Osteoblast (primary cell): Measurements from ENCODE around the gene CRAMP1. TPM values are rescaled to one million over a fixed set of nuclear protein-coding genes. Genes with fewer than 3 reads are reported as not detected.
A peak's percentile ranks its signal among the peaks of the same experiment; 100 is the strongest.

Experiments
- DNase-seq: peaks from one replicate; pipeline ENCODE4 v3.0.0; 2011; ENCODE audit warnings: low spot score, mixed read lengths; ENCODE audit not compliant: insufficient read length; ENCODE audit errors: missing footprints
- H2AFZ ChIP-seq: 2 replicates; pipeline ENCODE4 v1.6.0; 2011; ENCODE audit warnings: mild to moderate bottlenecking, low read length
- H3K27ac ChIP-seq: 2 replicates; pipeline ENCODE4 v1.5.1; 2011; ENCODE audit warnings: mild to moderate bottlenecking, low read depth, low read length, moderate library complexity
- H3K27me3 ChIP-seq: 2 replicates; pipeline ENCODE4 v1.6.0; 2012; ENCODE audit warnings: mild to moderate bottlenecking, control low read depth, inconsistent platforms, low read length, moderate library complexity; ENCODE audit not compliant: insufficient read depth
- H3K36me3 ChIP-seq: 2 replicates; pipeline ENCODE4 v1.5.1; 2011; ENCODE audit warnings: mild to moderate bottlenecking, low read length, control low read depth, moderate library complexity; ENCODE audit not compliant: insufficient read depth
- H3K4me1 ChIP-seq: 2 replicates; pipeline ENCODE4 v1.5.1; 2011; ENCODE audit warnings: mild to moderate bottlenecking, low read length, control low read depth, moderate library complexity; ENCODE audit not compliant: insufficient read depth
- H3K4me2 ChIP-seq: 2 replicates; pipeline ENCODE4 v1.6.0; 2011; ENCODE audit warnings: mild to moderate bottlenecking, low read length; ENCODE audit not compliant: insufficient read depth
- H3K4me3 ChIP-seq: fragments of 200-600 bp; sonication (generic); 3 replicates; pipeline ENCODE4 v1.5.1; 2012; ENCODE audit warnings: mild to moderate bottlenecking, low read length, inconsistent platforms; ENCODE audit not compliant: insufficient read depth
- H3K79me2 ChIP-seq: 2 replicates; pipeline ENCODE4 v1.6.0; 2012; ENCODE audit warnings: mild to moderate bottlenecking, low read length, control low read depth, inconsistent platforms; ENCODE audit not compliant: insufficient read depth
- H3K9me3 ChIP-seq: 2 replicates; pipeline ENCODE4 v1.5.1; 2011; ENCODE audit warnings: low read depth, low read length, control low read depth
- H4K20me1 ChIP-seq: 2 replicates; pipeline ENCODE4 v1.6.0; 2012; ENCODE audit warnings: mild to moderate bottlenecking, low read length, control low read depth; ENCODE audit not compliant: insufficient read depth
- CTCF ChIP-seq: IDR thresholded peaks from 2 replicates; pipeline ENCODE4 v1.5.1; 2011; ENCODE audit warnings: mild to moderate bottlenecking, low read depth, low read length, moderate library complexity; ENCODE audit errors: extremely low read depth
- total RNA-seq: library from RNA; depleted of rRNA; stranded (reverse); fragments of >200 nt; gene quantifications from 2 replicates; pipeline ENCODE4 v1.2.3, GENCODE V29; 2012

The CRAMP1 gene
- total RNA-seq, 1 donor, result 11.2 TPM

GRCh38 chr16:1637526-1637925 lies 25.4 kb downstream of the CRAMP1 start:
- H2AFZ ChIP-seq, result no peak overlapping the region
- H3K36me3 ChIP-seq, result peaks cover 78% of the 10 kb centered on the region
- H3K79me2 ChIP-seq, result peaks cover 40% of the 10 kb centered on the region
- no peaks in the 10 kb centered on the region for H3K9me3 ChIP-seq
- no peaks in the 10 kb centered on the region for H3K4me1 ChIP-seq
- H4K20me1 ChIP-seq, result peaks cover 40% of the 10 kb centered on the region
- no peak overlapping the region for H3K4me2 ChIP-seq
- no peak overlapping the region for H3K27ac ChIP-seq
- DNase-seq, result no peak
- TF ChIP-seq CTCF, result no peak
- H3K4me3 ChIP-seq, result no peak overlapping the region
- H3K27me3 ChIP-seq, result no peaks in the 10 kb centered on the region

GRCh38 chr16:1638757-1639156 lies 26.6 kb downstream of the CRAMP1 start:
- peaks cover 44% of the 10 kb centered on the region for H4K20me1 ChIP-seq
- H3K27ac ChIP-seq, result no peak overlapping the region
- TF ChIP-seq CTCF, result no peak
- H2AFZ ChIP-seq, result no peak overlapping the region
- H3K36me3 ChIP-seq, result peaks cover 68% of the 10 kb centered on the region
- H3K9me3 ChIP-seq, result no peaks in the 10 kb centered on the region
- H3K27me3 ChIP-seq, result no peaks in the 10 kb centered on the region
- DNase-seq, result peak; percentile 8
- H3K79me2 ChIP-seq, result peaks cover 31% of the 10 kb centered on the region
- H3K4me3 ChIP-seq, result no peak overlapping the region
- H3K4me2 ChIP-seq, result no peak overlapping the region
- H3K4me1 ChIP-seq, result no peaks in the 10 kb centered on the region

GRCh38 chr16:1639282-1639681 lies 27.1 kb downstream of the CRAMP1 start:
- Histone ChIP-seq H3K36me3 (peaks cover 63% of the 10 kb centered on the region), H3K27ac (no peak overlapping the region), H3K4me1 (no peaks in the 10 kb centered on the region), H3K79me2 (peaks cover 32% of the 10 kb centered on the region), H2AFZ (no peak overlapping the region), H3K4me3 (no peak overlapping the region), H3K27me3 (no peaks in the 10 kb centered on the region), H4K20me1 (peaks cover 42% of the 10 kb centered on the region), H3K4me2 (no peak overlapping the region), H3K9me3 (no peaks in the 10 kb centered on the region)
- no peak for TF ChIP-seq CTCF
- DNase-seq, result peak; percentile 22

- H3K79me2 ChIP-seq, result peaks cover 30% of the 10 kb centered on the region
These were observed 27.7 kb downstream of the CRAMP1 start for GRCh38 chr16:1639860-1640259.

More at GRCh38 chr16:1639860-1640259, 27.7 kb downstream of the CRAMP1 start:
- DNase-seq, result peak; percentile 29
- no peak overlapping the region for H3K4me2 ChIP-seq
- no peaks in the 10 kb centered on the region for H3K27me3 ChIP-seq
- H3K27ac ChIP-seq, result no peak overlapping the region
- no peak overlapping the region for H2AFZ ChIP-seq
- peaks cover 58% of the 10 kb centered on the region for H3K36me3 ChIP-seq
- H4K20me1 ChIP-seq, result peaks cover 37% of the 10 kb centered on the region
- TF ChIP-seq CTCF, result no peak
- H3K9me3 ChIP-seq, result no peaks in the 10 kb centered on the region
- no peaks in the 10 kb centered on the region for H3K4me1 ChIP-seq
- H3K4me3 ChIP-seq, result no peak overlapping the region
